CD4-positive, alpha-beta T cell treated with Interleukin-4 for 1 hour (primary cell): Measurements from ENCODE around the gene RBFA.

Source experiments
- DNase-seq, 2 donors: peaks; one replicate each; pipeline ENCODE4 v3.0.0-alpha.2; 2020 to 2022

Gene RBFA

DNA sequence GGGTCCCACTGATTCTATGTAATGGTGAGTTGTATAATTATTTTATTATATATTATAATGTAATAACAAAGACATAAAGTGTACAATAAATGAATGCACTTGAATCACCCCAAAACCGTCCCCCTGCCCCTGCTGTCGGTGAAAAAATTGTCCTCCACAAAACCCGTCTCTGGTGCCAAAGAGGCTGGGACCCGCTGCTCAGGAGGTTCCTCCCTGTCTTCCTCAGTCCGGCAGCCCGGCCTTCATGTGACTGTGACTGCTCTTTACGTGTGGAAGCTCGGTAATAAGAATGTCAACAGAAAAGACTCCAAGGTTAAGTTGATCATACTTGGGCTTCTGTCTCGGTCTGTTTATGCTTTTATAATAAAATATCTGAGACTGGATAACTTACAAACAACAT is 42.1 kb downstream of the RBFA start:
- DNase-seq, result no peak

DNA sequence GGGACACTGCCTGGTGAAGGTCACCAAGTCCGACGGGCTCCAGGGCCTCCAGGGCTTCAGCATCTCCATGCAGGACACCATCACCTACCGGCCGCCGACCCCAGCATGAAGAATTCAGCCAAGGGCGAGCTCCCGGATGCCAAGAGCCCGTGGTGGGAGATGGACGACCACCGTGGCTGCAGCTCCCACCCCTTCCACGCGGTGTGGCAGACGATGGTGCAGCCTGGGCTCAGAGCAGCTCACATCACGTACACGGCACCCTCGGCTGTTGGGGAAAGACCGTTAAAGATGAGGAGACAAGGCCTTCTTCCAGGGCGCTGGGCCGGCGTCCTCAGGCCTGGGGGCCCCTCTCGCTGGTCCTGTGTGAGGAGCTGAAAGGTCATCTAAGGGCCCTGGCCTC is 43.6 kb downstream of the RBFA start:
- DNase-seq, result no peak
